Osteoblast (primary cell): ENCODE data around the gene STX3. TPM values are rescaled to one million over a fixed set of nuclear protein-coding genes. Genes with fewer than 3 reads are reported as not detected.
"Not testable (repeated sequence)": the region's sequence is repeated elsewhere in the genome, so short reads cannot be mapped to it uniquely, and the experiment has no call there.

ENCODE experiments used
- DNase-seq: peaks from one replicate; pipeline ENCODE4 v3.0.0; 2011; ENCODE audit warnings: low spot score, mixed read lengths; ENCODE audit not compliant: insufficient read length; ENCODE audit errors: missing footprints
- H2AFZ ChIP-seq: 2 replicates; pipeline ENCODE4 v1.6.0; 2011; ENCODE audit warnings: mild to moderate bottlenecking, low read length
- H3K27ac ChIP-seq: 2 replicates; pipeline ENCODE4 v1.5.1; 2011; ENCODE audit warnings: mild to moderate bottlenecking, low read depth, low read length, moderate library complexity
- H3K27me3 ChIP-seq: 2 replicates; pipeline ENCODE4 v1.6.0; 2012; ENCODE audit warnings: mild to moderate bottlenecking, control low read depth, inconsistent platforms, low read length, moderate library complexity; ENCODE audit not compliant: insufficient read depth
- H3K36me3 ChIP-seq: 2 replicates; pipeline ENCODE4 v1.5.1; 2011; ENCODE audit warnings: mild to moderate bottlenecking, low read length, control low read depth, moderate library complexity; ENCODE audit not compliant: insufficient read depth
- H3K4me1 ChIP-seq: 2 replicates; pipeline ENCODE4 v1.5.1; 2011; ENCODE audit warnings: mild to moderate bottlenecking, low read length, control low read depth, moderate library complexity; ENCODE audit not compliant: insufficient read depth
- H3K4me2 ChIP-seq: 2 replicates; pipeline ENCODE4 v1.6.0; 2011; ENCODE audit warnings: mild to moderate bottlenecking, low read length; ENCODE audit not compliant: insufficient read depth
- H3K4me3 ChIP-seq: fragments of 200-600 bp; sonication (generic); 3 replicates; pipeline ENCODE4 v1.5.1; 2012; ENCODE audit warnings: mild to moderate bottlenecking, low read length, inconsistent platforms; ENCODE audit not compliant: insufficient read depth
- H3K79me2 ChIP-seq: 2 replicates; pipeline ENCODE4 v1.6.0; 2012; ENCODE audit warnings: mild to moderate bottlenecking, low read length, control low read depth, inconsistent platforms; ENCODE audit not compliant: insufficient read depth
- H3K9me3 ChIP-seq: 2 replicates; pipeline ENCODE4 v1.5.1; 2011; ENCODE audit warnings: low read depth, low read length, control low read depth
- H4K20me1 ChIP-seq: 2 replicates; pipeline ENCODE4 v1.6.0; 2012; ENCODE audit warnings: mild to moderate bottlenecking, low read length, control low read depth; ENCODE audit not compliant: insufficient read depth
- CTCF ChIP-seq: IDR thresholded peaks from 2 replicates; pipeline ENCODE4 v1.5.1; 2011; ENCODE audit warnings: mild to moderate bottlenecking, low read depth, low read length, moderate library complexity; ENCODE audit errors: extremely low read depth
- total RNA-seq: library from RNA; depleted of rRNA; stranded (reverse); fragments of >200 nt; gene quantifications from 2 replicates; pipeline ENCODE4 v1.2.3, GENCODE V29; 2012

Gene STX3
- total RNA-seq, 1 donor, result 51.4 TPM

GRCh38 chr11:59779487-59779886 is 24.3 kb downstream of the STX3 start:
- H3K79me2 ChIP-seq, result peaks cover 58% of the 10 kb centered on the region
- TF ChIP-seq CTCF, result no peak
- no peak overlapping the region for H3K27ac ChIP-seq
- no peaks in the 10 kb centered on the region for H3K4me1 ChIP-seq
- no peak overlapping the region for H3K4me2 ChIP-seq
- H3K9me3 ChIP-seq, result no peaks in the 10 kb centered on the region
- H3K27me3 ChIP-seq, result no peaks in the 10 kb centered on the region
- no peak for DNase-seq
- no peak overlapping the region for H3K4me3 ChIP-seq
- peaks cover 8% of the 10 kb centered on the region for H4K20me1 ChIP-seq
- H3K36me3 ChIP-seq, result peaks cover 12% of the 10 kb centered on the region
- no peak overlapping the region for H2AFZ ChIP-seq

GRCh38 chr11:59782080-59782479 is 26.9 kb downstream of the STX3 start:
- no peaks in the 10 kb centered on the region for H3K9me3 ChIP-seq
- no peak overlapping the region for H3K4me2 ChIP-seq
- no peak for DNase-seq
- H3K4me3 ChIP-seq, result no peak overlapping the region
- peaks cover 7% of the 10 kb centered on the region for H3K4me1 ChIP-seq
- H2AFZ ChIP-seq, result no peak overlapping the region
- no peak for TF ChIP-seq CTCF
- H3K27me3 ChIP-seq, result no peaks in the 10 kb centered on the region
- H3K36me3 ChIP-seq, result peaks cover 6% of the 10 kb centered on the region
- H3K79me2 ChIP-seq, result peaks cover 65% of the 10 kb centered on the region
- no peak overlapping the region for H3K27ac ChIP-seq
- no peaks in the 10 kb centered on the region for H4K20me1 ChIP-seq

- no peak overlapping the region for H3K4me3 ChIP-seq
- no peak for TF ChIP-seq CTCF
- H3K27me3 ChIP-seq, result no peaks in the 10 kb centered on the region
- H2AFZ ChIP-seq, result no peak overlapping the region
- H3K36me3 ChIP-seq, result peaks cover 6% of the 10 kb centered on the region
- peaks cover 55% of the 10 kb centered on the region for H3K79me2 ChIP-seq
- no peak for DNase-seq
- no peak overlapping the region for H3K4me2 ChIP-seq
- H3K9me3 ChIP-seq, result no peaks in the 10 kb centered on the region
- H3K27ac ChIP-seq, result no peak overlapping the region
- H4K20me1 ChIP-seq, result no peaks in the 10 kb centered on the region
- peaks cover 21% of the 10 kb centered on the region for H3K4me1 ChIP-seq
These were observed 28.5 kb downstream of the STX3 start for GRCh38 chr11:59783632-59784090.

GRCh38 chr11:59784441-59784840 is 29.3 kb downstream of the STX3 start:
- Histone ChIP-seq H3K79me2 (peaks cover 53% of the 10 kb centered on the region), H3K4me1 (peaks cover 21% of the 10 kb centered on the region)
- H3K27ac ChIP-seq, H3K36me3 ChIP-seq, H4K20me1 ChIP-seq, H3K4me3 ChIP-seq, H3K9me3 ChIP-seq, H3K27me3 ChIP-seq, DNase-seq, H2AFZ ChIP-seq, H3K4me2 ChIP-seq: not testable (repeated sequence)
